ENCODE data around the gene SCD5.

The SCD5 gene

GRCh38 chr4:82583897-82584587 lies 214.6 kb downstream of the SCD5 start:
- DNase-seq: no peak

GRCh38 chr4:82579932-82580331 lies 218.7 kb downstream of the SCD5 start:
- no peak for DNase-seq
